Measurements from ENCODE around the gene GNG10.

Gene GNG10

DNA sequence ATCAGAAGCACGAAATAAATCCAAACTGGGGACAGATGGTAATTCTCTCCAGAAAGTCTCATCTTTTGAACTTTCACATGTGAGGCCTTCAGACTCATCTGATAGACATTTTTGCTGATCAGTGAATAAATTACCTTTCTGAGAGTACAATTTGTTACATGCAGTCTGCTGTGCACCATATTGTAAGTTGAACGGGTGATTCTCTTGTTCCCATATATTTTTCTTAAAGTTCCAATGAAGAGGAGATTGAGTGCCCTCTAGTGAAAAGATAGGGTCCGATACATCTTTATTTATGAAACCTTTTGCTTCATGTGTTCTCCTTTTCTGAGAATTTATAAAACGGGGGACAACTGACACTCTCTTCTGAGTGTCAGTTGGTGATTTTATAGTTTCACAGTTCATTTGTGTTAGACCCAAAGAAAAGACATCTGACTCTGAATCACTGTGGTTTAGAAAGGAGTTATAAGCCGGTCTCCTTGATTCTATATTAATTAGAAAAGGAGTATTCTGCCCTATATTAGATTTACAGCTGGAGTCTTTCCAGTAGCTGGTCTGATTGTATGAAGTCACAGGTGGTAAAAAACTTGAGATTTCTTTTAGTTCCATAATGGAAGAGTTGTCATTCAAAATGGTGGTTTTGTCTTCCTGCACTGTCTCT is 30.4 kb downstream of the GNG10 start:
- peak; percentile 60 for DNase-seq (ENCODE audit: low read depth)
- TF ChIP-seq MYC (IDR thresholded peaks at IDR 0.05; ENCODE audit: low read depth, low read length) (no peak), CTCF (IDR thresholded peaks at IDR 0.05; ENCODE audit: low read depth, low read length) (peak; percentile 21)
- H3K4me3 ChIP-seq (ENCODE audit: low read depth, low read length) = no peak overlapping the region

DNA sequence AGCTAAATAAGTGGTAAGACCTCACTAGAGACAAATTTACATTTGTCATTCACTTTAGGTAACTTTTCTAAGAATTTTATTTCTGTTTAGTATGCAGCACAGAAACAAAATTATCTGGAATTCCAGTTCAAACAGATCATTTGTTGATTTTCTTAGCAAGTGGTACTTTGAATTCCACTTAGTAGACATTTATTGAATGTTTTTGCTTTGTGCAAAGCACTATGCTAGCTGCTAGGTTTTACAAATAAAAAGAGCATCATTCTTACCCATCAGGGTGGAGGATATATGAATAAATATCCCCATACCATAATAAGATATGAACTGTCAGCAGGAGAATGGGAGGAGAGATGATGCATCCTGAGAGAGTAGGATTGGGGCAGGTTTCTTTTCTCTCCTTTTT is 35.4 kb downstream of the GNG10 start:
- no peak for DNase-seq (ENCODE audit: low read depth)
- no peak for TF ChIP-seq MYC (IDR thresholded peaks at IDR 0.05; ENCODE audit: low read depth, low read length)
- no peak overlapping the region for H3K4me3 ChIP-seq (ENCODE audit: low read depth, low read length)

- no peak overlapping the region for H3K4me3 ChIP-seq (ENCODE audit: low read depth, low read length)
- no peak for DNase-seq (ENCODE audit: low read depth)
- TF ChIP-seq, protein P1, sequence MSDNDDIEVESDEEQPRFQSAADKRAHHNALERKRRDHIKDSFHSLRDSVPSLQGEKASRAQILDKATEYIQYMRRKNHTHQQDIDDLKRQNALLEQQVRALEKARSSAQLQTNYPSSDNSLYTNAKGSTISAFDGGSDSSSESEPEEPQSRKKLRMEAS (IDR thresholded peaks at IDR 0.05; ENCODE audit: low read depth, low read length) = no peak
- TF ChIP-seq MYC (IDR thresholded peaks at IDR 0.05; ENCODE audit: low read depth, low read length) (no peak), CTCF (IDR thresholded peaks at IDR 0.05; ENCODE audit: low read depth, low read length) (no peak), POLR2A (IDR thresholded peaks at IDR 0.05; ENCODE audit: extremely low read depth, insufficient read length) (no peak)
Observed at GRCh38 chr9:111700776-111701175, 39.4 kb downstream of the GNG10 start.

DNA sequence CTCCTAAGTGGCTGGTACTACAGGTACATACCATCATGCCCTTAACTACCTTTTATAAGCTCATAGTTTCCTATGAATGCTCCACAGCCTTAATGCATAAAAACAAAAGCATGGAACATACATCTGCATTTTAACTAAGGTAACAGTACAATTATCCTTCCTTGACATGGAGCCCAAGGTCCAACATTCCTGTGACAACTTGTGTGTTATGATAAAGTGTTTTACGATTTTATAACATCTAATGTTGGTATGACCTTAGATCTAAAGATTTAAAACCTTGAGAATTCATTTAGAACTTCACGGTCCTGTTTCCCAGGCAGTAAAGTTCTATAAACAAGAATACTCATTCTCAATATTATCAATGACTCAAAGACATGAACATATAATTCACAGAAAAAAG is 43.1 kb downstream of the GNG10 start:
- TF ChIP-seq POLR2A (IDR thresholded peaks at IDR 0.05; ENCODE audit: extremely low read depth, insufficient read length) = no peak
- TF ChIP-seq, protein P1 (IDR thresholded peaks at IDR 0.05; ENCODE audit: low read depth, low read length) = no peak
- TF ChIP-seq MYC (IDR thresholded peaks at IDR 0.05; ENCODE audit: low read depth, low read length) = no peak
- TF ChIP-seq CTCF (IDR thresholded peaks at IDR 0.05; ENCODE audit: low read depth, low read length) = no peak
- no peak for DNase-seq (ENCODE audit: low read depth)
- H3K4me3 ChIP-seq (ENCODE audit: low read depth, low read length) = no peak overlapping the region

DNA sequence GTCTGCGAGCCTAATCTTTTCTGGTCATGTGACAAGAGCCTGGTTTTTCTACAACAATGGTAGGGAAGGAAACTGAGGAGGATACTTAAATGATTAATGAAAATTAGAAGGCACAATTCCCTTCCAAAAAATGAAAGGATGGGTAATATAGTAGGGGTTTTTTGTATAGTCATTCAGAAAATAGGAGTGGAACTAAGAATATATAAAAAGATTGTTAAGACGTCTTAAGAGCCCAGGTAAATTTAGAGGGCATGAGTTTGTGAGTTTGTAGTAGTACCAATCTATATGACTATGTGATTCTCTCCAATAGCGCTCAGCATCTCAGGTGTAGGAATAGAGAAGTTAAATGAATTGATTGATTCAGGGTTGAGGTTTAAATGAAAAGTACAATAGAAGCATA is 50.1 kb downstream of the GNG10 start:
- TF ChIP-seq, protein P1 (IDR thresholded peaks at IDR 0.05; ENCODE audit: low read depth, low read length) = no peak
- TF ChIP-seq POLR2A (IDR thresholded peaks at IDR 0.05; ENCODE audit: extremely low read depth, insufficient read length) (no peak), MYC (IDR thresholded peaks at IDR 0.05; ENCODE audit: low read depth, low read length) (no peak), CTCF (IDR thresholded peaks at IDR 0.05; ENCODE audit: low read depth, low read length) (no peak)
- no peak for DNase-seq (ENCODE audit: low read depth)
- H3K4me3 ChIP-seq (ENCODE audit: low read depth, low read length) = no peak overlapping the region

- TF ChIP-seq MYC (IDR thresholded peaks at IDR 0.05; ENCODE audit: low read depth, low read length) (no peak), CTCF (IDR thresholded peaks at IDR 0.05; ENCODE audit: low read depth, low read length) (no peak), POLR2A (IDR thresholded peaks at IDR 0.05; ENCODE audit: extremely low read depth, insufficient read length) (no peak)
- TF ChIP-seq, protein P1 (IDR thresholded peaks at IDR 0.05; ENCODE audit: low read depth, low read length) = no peak
- no peak overlapping the region for H3K4me3 ChIP-seq (ENCODE audit: low read depth, low read length)
- no peak for DNase-seq (ENCODE audit: low read depth)
Observed at GRCh38 chr9:111712369-111712768, 51.0 kb downstream of the GNG10 start.
